ENCODE measurements around the gene PLA2G4D.

PLA2G4D gene, protein sequence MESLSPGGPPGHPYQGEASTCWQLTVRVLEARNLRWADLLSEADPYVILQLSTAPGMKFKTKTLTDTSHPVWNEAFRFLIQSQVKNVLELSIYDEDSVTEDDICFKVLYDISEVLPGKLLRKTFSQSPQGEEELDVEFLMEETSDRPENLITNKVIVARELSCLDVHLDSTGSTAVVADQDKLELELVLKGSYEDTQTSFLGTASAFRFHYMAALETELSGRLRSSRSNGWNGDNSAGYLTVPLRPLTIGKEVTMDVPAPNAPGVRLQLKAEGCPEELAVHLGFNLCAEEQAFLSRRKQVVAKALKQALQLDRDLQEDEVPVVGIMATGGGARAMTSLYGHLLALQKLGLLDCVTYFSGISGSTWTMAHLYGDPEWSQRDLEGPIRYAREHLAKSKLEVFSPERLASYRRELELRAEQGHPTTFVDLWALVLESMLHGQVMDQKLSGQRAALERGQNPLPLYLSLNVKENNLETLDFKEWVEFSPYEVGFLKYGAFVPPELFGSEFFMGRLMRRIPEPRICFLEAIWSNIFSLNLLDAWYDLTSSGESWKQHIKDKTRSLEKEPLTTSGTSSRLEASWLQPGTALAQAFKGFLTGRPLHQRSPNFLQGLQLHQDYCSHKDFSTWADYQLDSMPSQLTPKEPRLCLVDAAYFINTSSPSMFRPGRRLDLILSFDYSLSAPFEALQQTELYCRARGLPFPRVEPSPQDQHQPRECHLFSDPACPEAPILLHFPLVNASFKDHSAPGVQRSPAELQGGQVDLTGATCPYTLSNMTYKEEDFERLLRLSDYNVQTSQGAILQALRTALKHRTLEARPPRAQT

DNA sequence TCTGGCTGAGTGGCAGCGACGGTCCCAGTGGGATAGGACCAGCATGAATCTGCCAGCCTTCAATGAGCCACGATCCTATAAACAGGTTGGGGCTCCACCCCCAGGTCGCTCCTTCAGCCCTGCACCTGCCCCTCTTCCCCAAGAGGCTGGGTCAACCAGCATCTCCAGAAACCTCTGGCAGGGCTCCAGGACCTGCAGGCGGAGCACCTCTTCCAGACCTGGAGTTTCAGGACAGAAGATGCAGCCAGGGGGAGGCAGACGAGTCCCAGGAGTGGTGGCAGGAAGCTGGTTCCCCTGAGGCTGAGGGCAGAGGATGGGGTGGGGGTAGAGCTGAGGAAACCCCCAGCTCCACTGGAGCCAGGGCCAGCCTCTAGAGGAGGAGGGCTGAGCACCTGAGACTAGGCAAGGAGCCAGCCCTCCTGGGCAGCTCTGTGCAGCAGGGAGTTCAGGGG lies at the start of gene PLA2G4D:
Gene PLA2G4D (minus strand): TSS at position 51 of the 452 bp plus-strand sequence. CDS start 103 bp downstream, outside the sequence.
- no peak for DNase-seq

DNA sequence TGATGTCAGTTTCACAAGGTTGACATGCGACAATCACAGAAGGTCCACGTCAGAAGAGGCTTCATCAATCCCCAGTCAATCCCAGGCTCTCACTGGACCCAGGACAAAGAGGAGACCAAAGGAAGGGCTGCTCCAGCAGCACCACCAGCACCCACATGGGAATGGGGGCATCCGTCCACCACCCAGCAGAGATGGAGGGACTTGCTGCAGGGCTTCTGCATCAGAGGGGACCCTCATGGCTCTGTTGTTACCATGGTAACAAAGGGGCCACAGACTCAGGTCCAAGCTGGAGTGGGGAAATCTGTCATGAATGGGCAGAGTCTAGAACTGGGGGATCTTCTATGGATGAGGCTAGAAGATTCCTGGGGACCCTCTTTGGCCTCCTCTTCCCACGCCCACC lies 49.0 kb upstream of the PLA2G4D start:
- no peak for DNase-seq

DNA sequence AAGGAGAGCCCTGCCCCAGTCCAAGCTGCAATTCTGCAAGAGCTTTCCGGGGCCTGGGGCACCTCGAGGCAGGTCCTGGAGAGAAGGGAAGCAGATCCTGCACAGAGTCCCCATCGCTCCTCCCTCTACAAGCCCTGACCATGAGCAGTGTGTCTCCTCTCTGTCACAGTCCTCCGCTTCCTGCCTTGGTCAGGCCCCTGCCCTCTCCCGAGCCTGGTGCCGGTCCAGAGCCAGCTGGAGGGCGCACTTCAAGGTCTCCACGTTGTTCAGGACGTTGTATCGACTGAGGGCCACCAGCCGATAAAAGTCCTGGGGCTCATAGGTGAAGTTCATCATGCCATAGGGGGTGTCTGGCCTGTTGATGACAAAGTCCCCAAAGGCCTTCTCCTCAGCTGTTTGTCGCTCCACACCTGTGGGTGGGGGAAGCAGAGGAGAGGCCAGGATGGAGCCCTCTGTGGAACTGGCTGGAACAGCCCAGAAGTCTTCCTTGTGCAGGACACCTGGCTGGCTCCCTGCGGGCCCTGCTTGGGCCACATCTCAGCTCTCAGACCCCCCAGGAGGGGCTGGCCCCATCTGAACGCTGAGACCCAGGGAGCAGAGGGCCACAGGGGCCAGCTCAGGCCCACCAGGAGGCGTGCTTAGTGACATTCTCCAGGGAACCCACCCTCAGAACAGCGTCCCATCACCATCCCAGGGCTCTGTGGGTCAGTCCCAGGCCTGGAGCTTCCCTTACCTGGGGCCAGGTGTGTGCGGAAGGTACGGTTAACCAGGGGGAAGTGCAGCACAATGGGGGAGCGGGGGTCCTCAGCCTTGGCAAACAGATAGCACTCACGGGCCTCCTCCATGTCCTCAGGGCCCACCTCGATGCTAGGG lies 47.7 kb upstream of the PLA2G4D start:
- no peak for DNase-seq

DNA sequence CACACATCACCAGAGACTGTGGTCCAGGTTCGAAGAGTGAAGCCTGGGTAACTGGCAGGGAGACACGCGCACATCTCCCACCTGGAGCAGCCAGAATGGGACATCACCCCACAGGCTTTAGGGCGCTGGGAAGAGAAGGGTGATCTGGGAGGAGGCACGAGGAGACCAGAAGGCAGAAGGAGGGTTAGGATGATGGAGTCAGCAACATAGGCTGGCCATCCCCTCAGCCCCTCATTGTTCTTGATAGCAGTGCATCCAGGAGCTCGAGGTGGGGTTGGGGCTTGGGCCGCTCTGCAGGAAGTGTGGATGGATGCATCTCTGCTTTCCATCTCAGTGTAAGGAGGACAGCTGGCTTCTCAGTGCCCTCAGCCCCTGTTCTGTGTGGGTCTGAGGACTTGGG lies 46.9 kb upstream of the PLA2G4D start:
- DNase-seq: no peak

DNA sequence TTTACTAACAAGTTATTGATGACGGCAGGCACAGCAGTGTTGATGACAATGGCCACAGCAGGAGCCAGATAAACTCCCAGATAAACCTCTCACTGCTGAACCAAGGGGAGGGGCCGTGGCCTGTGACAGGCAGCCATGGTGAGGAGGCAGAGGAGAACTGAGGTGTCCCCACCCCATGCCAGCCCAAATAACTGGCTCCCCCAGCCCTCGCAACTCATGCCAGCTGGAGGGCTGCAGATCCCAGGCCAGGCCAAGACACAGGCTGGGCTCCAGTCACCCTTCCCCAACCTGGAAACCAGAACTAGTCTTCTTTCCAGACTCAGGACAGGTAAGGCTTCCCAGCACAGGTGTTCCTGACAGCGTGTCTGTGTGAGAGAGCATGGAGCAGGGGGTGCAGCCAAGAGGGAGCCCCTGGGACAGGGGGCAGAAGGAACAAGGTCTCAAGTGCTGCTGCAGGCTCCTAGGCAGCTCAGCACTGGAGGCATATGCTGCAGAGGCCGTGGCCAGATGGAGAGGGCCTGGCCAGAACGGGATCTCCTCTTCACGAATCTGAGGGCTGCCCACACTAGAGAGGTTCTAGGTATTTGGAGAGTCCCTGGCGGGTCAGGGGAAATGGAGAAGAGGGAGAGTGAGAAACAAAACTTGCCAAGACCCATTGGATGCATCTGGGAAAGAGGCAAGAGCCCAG lies 46.2 kb upstream of the PLA2G4D start:
- no peak for DNase-seq

DNA sequence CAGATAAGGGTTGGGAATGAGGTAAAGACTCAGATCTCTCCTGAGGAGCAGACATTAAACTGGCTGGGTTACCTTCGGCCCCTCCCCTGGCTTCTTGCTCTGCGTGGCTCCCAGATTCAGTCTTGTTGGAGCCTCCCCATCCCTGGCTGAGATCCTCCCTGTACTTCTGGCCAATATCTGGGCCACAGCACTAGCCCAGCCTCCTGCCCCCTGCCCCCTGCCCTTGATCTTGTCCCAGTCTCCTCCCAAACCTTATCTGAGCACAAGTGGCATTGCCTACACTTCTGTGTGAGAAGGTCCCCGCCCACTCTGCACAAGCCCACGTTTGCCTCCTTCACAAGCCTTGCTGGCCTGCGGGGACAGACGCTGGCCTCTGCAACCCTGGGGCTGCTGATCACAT lies 45.2 kb upstream of the PLA2G4D start:
- no peak for DNase-seq

DNA sequence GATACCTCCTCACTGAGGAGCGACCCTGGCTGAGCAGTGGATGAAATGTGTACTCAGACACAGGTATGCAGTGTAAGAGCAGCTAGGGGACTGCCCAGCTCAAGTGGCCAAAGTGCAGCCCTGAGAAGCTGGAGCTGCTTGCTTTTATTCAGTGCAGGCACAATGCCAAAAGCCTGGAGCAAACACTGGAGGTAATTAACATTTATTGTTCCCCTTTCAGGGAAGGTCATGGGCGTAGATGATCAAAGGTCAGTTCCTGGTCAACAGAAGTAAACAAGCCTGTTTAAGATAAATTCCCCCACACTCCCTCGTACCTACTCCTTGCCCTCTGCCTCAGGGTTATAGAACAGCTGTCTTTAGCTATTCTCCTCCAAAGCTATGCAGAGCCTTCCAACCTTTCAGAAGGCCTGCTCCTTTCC lies 44.6 kb upstream of the PLA2G4D start:
- DNase-seq: peak in 1 of 2 donors; percentile 8

DNA sequence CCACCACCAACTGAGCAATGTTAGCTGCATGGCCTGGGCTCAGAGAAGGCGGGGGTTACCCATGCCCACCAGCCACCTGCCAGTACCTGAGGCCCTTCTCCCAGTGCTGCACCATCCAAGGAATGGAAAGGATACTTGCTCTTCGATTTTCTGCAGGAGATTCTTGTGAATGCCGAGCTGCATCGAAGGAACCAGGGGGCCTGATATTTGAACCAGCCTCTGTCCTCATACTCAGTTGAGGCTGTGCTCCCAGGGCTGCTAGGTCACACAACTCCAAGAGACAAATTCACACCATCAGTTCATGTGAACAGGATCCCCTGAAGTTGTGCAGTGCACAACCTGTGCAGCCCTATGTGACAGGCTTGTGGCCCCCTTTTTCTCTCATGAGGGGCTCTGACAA lies 44.0 kb upstream of the PLA2G4D start:
- DNase-seq: peak in 1 of 2 donors; percentile 3

DNA sequence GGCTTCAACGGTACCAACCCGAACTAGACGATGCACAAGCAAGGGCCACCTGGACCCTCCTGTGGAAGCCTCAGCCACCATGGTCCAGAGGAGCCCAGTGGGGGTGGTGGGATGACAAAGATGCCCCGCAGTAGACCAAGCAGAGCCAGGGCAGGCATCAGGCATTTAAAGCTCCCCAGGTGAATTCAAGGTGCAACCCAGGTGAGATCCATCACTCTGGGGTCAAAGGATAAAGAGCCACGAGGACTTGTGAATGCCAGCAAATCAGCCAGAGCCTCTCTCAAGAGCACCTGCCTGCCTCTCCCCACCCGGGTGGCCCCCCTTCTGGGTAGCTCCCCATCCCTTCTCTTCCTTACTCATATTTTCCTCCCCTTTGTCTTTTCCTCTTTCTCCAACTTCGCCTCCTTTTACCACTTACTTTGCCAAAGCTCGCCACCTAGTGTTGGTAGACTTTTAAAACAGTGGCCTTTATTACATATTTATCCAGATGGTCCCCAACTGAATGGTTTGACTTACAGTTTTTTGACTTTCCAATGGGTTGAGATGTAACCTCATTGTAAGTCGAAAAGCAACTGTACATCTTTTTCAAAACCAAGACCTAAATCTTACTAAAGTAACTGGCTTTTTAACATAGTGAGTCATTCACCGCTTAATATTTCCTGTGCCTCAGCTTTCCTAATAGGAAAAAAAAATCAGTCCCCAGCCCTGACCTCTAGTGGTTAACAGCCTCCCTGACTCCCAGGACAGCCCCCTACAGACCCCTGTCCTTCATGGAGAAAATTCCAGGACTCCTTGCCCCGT lies 43.3 kb upstream of the PLA2G4D start:
- peak; percentile 10 to 23 for DNase-seq

DNA sequence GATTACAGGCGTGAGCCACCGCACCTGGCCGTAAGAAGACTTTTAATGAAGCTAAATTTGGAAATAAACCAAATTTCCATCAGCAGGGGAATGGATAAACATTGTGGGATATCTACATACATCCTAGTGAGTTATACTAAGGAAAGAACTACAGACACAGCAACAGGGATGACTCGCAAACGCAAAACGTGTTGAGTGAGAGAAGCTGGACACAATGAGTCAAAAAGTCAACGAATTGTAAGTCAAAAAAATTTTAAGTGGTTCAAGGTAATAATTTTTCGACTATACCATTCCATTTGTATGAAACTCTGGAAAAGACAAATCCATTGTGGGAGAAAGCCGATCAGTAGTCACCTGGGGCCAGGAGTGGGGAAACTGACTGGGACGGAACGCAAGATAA lies 42.2 kb upstream of the PLA2G4D start:
- DNase-seq: no peak

DNA sequence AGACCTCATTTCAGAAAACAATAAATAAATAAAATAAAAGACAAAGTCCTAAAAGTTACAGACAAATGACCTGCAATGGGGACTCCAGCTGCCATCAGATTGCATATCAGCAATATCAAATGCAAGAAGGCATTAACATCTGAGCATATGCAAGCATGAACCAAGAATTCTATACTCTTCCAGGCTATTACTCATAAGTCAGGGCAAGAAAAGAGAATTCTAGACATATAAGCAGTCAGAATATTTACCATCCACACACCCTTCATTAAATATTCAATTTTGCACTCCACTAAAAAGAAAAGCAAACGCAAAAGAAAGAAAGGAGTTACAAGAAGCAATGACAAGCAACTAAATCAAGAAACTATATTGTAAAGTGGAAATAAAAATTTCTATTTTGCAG lies 41.0 kb upstream of the PLA2G4D start:
- DNase-seq: no peak

DNA sequence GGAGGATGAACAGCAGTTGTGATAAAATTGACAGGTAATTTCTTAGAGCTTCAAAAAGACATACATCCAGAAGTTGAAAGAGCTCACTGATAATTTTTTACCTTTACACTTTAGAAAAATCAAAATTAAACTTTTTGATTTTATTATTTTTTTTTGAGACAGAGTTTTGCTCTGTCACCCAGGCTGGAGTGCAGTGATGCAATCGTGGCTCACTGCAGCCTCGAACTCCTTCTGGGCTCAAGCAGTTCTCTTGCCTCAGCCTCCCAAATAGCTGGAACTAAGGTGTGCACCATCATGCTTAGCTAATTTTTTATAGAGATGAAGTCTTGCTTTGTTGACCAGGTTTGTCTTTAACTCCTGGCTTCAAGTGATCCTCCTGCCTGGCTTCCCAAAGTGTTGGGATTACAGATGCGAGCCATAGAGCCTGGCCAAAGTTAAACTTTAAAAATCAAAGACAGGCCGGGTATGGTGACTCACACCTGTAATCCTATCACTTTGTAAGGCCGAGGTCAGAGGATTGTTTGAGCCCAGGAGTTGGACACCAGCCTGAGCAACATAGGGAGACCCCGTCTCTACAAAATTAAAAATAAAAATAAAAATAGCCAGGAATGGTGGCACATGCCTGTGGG lies 40.4 kb upstream of the PLA2G4D start:
- DNase-seq: no peak

DNA sequence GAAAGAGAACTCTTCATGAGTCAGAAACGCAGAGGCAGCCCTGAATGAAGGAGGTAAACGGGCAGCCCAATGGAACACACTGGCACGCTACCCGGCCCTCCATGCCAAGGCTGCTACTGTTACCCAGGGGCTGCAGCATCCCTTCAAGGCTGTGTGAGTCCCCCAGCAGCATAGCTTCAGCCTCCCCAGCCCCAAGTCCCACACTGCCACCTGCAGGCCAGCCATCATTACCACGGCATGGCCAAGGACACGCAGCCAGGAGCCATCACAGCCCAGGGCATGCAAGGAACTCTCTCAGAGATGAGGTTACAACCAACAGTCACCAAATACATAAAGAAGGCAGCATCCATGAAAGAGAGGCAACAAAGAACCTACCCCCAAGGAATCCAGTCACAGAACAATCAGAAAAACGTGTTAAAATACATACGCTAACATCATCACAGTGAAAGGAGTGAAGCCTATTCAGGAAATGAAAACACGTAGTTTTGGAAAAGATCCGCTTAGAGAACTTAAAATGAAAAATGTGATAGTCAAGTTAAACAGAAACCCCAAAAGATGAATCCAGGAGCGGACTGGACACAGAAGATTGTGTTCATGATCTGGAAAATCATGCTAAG lies 39.6 kb upstream of the PLA2G4D start:
- peak; percentile 31 to 54 for DNase-seq

DNA sequence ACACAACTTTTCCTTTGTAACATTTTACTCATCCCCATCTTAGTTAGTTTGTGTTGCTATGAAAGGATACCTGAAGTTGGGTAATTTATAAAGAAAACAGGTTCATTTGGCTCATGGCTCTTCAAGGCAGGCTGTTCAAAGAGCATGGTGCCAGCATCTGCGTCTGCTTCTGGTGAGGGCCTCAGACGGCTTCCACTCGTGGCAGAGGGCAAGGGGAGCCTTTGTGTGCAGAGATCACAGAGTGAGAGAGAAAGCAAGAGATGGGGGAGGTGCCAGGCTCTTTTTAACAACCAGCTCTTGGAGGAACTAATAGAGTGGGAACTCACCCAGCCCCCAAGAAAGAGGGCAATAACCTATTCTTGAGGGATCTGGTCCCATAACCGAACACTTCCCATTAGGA lies 39.0 kb upstream of the PLA2G4D start:
- DNase-seq: no peak

DNA sequence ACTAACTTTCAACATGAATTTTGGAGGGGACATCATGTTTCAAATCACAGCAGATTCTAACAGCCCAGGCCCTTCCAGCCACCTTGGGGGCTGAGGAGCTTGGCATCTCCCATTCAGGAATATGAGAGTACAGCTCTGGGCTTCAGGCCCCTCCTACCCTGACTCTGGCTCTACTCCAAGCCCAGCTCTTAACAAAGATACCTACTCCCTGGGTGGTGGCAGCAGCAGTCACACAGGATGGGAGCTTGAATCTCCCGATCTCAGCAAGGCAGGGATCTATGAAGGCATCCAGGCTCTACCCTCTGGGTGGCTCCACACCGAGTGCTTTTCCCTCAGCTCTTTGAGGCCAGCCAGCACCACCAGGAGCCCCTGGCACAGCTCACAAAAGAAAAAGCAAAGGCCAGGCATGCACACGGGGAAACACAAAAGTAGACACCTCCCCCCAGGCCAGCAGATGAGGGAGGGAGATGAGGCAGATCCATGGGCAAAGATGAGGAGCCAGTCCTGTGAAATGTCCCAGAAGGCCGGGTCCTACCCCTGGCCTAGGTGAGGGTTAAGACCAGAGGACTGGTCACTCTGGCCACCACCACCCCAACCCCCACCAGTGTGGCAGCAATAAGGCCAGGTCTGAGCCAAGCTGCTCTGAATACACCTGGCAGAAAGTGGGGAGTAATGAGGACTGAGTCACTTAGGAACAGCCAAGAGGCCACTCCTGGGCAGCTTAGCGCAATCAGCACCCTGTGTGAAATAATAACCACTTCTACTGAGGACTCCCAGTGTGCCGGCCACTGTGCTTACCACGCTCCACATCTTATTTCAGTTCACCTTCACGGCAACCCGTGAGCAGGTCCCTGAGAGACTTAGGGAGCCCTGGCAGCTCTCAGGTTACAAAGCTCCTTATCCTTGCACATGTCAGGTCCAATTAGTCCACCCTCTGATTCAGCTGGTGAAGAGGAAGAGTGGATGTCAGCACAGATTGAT lies 37.8 kb upstream of the PLA2G4D start:
- no peak for DNase-seq

DNA sequence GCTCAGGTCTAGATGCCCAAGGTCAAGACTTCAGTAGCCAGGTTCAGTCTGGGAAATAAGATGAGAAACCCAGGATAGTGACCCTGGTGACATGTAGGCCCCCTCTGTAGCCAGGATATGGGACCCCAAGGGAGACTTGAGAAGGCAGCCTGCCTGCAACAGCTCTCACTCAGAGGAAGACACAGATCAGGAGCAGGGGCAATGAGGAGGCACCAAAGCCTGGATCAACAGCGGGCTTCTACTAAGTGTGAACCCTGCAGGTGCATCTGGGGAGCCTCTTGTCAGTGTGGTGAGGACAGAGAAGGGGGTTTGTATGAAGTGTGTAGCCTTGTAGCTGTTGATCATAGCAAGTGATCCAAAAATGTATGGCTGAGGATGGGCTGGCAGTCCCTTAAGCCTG lies 36.6 kb upstream of the PLA2G4D start:
- DNase-seq: no peak

DNA sequence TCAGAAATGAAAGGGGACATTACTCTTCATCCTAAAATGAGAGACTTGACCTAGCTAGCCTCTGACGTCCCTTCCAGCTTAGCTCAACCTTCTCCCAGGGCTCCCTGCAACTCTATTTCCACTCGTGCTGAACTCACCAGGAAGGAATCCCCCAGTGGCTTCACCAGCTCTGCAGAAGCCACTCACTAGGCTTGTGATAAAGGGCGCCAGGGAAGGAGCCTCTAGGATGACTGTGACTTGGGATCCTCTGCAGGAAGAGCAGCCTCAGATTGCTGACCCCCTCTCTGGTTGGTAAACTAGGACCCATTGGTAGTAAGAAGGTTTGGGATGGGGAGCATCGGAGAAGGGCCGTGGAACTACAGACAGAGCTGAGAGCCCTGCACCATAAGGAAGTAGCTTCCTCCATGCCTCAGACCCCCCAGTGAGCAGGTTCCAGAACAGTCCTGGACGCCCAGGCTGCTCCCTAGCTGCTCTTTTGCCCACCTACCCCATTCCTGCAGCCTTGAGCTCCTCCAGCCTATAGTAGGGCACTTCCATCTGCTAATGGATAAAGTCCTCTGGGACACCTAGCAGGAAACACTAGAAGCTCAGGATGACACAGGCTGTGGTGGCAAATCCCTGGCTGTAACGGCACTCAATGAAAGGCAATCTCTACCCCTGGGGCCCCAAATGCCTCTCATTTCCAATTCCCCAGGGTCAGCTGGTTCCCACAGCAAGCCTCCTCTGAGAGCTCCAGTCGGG lies 36.1 kb upstream of the PLA2G4D start:
- DNase-seq: no peak

DNA sequence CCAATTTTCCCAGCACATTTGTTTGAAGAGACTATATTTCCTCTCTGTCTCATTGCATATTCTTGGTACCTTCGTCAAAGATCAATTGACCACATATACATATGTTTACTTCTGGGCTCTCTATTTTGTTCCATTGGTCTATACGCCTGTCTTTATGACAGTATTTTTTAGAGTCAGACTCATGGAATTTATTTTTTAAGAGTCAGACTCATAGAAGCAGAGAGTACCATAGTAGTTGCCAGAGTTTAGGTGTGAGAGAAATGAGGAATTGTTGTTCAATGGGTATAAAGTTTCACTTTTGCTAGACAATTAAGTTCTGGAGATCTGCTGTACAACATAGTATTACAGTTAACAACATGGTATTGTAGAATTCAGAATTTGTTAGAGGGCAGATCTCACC lies 35.0 kb upstream of the PLA2G4D start:
- no peak for DNase-seq

DNA sequence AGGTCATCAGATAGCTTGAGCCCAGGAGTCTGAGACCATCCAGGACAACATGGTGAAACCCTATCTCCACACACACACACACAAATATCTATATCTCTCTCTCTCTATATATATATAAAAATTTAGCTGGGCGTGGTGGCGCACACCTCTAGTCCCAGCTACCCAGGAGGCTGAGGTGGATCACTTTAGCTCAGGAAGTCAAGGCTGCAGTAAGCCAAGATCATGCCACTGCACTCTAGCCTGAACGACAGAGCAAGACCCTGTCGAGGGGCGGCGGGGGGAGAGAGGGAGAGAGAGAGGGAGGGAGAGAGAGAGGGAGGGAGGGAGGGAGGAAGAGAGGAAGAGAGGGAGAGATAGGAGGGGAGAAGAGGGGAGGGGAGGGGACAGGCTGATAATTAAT lies 34.1 kb upstream of the PLA2G4D start:
- no peak for DNase-seq

Measured in CD4-positive, alpha-beta T cell treated with Interleukin-4 for 1 hour (primary cell).